Bronchial epithelial cell (primary cell): ENCODE measurements around the gene KCTD1. TPM values are rescaled to one million over a fixed set of nuclear protein-coding genes. Genes with fewer than 3 reads are reported as not detected.

Source experiments
- DNase-seq: peaks from one replicate; pipeline ENCODE4 v3.0.0-alpha.2; 2010; ENCODE audit warnings: low read depth
- FAIRE-seq: peaks from 2 replicates; lab custom pipeline; 2011; peaks lifted over from hg19 to GRCh38; lab: Jason Lieb, UNC
- H3K27me3 ChIP-seq: 2 replicates; pipeline ENCODE4 v1.5.1; 2011; ENCODE audit warnings: low read length; ENCODE audit not compliant: control insufficient read depth, insufficient read depth
- H3K36me3 ChIP-seq: 2 replicates; pipeline ENCODE4 v1.5.1; 2011; ENCODE audit warnings: low read length; ENCODE audit not compliant: control insufficient read depth, insufficient read depth
- H3K4me3 ChIP-seq: 2 replicates; pipeline ENCODE4 v1.5.1; 2011; ENCODE audit warnings: mild to moderate bottlenecking, low read depth, low read length, control low read depth
- CTCF ChIP-seq: IDR thresholded peaks from 2 replicates; pipeline ENCODE4 v1.5.1; 2011; ENCODE audit warnings: mild to moderate bottlenecking, moderate library complexity, low read length, control low read depth, inconsistent platforms; ENCODE audit not compliant: insufficient read depth, severe bottlenecking
- total RNA-seq: library from RNA; depleted of rRNA; stranded (reverse); fragments of >200 nt; gene quantifications from 2 replicates; pipeline ENCODE4 v1.2.1, GENCODE V29; 2014

Gene KCTD1
- total RNA-seq, 1 donor from 2014 or later = 16.6 TPM

- DNase-seq (peak; percentile 88), FAIRE-seq (peak; percentile 95)
- H3K4me3 ChIP-seq = no peak overlapping the region
- H3K27me3 ChIP-seq = no peaks in the 10 kb centered on the region
- TF ChIP-seq CTCF = no peak
- H3K36me3 ChIP-seq = no peaks in the 10 kb centered on the region
Measured at GRCh38 chr18:26429535-26430226, 118.7 kb downstream of the KCTD1 start.

- no peak for TF ChIP-seq CTCF
- DNase-seq (peak; percentile 51), FAIRE-seq (no peak)
- no peaks in the 10 kb centered on the region for H3K36me3 ChIP-seq
- no peak overlapping the region for H3K4me3 ChIP-seq
- H3K27me3 ChIP-seq = no peaks in the 10 kb centered on the region
Measured at GRCh38 chr18:26425148-26425531, 123.2 kb downstream of the KCTD1 start.

GRCh38 chr18:26424428-26425147 is 123.8 kb downstream of the KCTD1 start:
- DNase-seq = no peak
- no peaks in the 10 kb centered on the region for H3K36me3 ChIP-seq
- no peak for TF ChIP-seq CTCF
- no peak for FAIRE-seq
- no peaks in the 10 kb centered on the region for H3K27me3 ChIP-seq
- no peak overlapping the region for H3K4me3 ChIP-seq

- Histone ChIP-seq H3K36me3 (no peaks in the 10 kb centered on the region), H3K4me3 (no peak overlapping the region), H3K27me3 (no peaks in the 10 kb centered on the region)
- FAIRE-seq (no peak), DNase-seq (no peak)
- no peak for TF ChIP-seq CTCF
Measured at GRCh38 chr18:26422472-26423162, 125.7 kb downstream of the KCTD1 start.

GRCh38 chr18:26421931-26422330 is 126.4 kb downstream of the KCTD1 start:
- no peaks in the 10 kb centered on the region for H3K36me3 ChIP-seq
- FAIRE-seq (no peak), DNase-seq (no peak)
- no peak overlapping the region for H3K4me3 ChIP-seq
- no peak for TF ChIP-seq CTCF
- H3K27me3 ChIP-seq = no peaks in the 10 kb centered on the region
